Kasumi-1 (cell line): Measurements from ENCODE around the gene CGB2.
"Not testable (repeated sequence)": the region's sequence is repeated elsewhere in the genome, so short reads cannot be mapped to it uniquely, and the experiment has no call there.

ENCODE experiments used
- DNase-seq, 2 experiments: peaks; one replicate each; lab custom pipeline; 2025; lab: John Stamatoyannopoulos, UW

CGB2 gene

GRCh38 chr19:49067554-49067953, 35.9 kb downstream of the CGB2 start:
- DNase-seq, result no peak

- no peak for DNase-seq
Observed at GRCh38 chr19:49069026-49069425, 37.3 kb downstream of the CGB2 start.

GRCh38 chr19:49070416-49070815, 38.7 kb downstream of the CGB2 start:
- no peak for DNase-seq

- DNase-seq, result no peak
Observed at GRCh38 chr19:49071860-49072547, 40.3 kb downstream of the CGB2 start.

- DNase-seq, result peak; percentile 60 to 78
Observed at GRCh38 chr19:49073514-49074378, 42.1 kb downstream of the CGB2 start.

GRCh38 chr19:49074869-49075268, 43.2 kb downstream of the CGB2 start:
- not testable (repeated sequence) for DNase-seq

GRCh38 chr19:49080392-49080791, 48.7 kb downstream of the CGB2 start:
- DNase-seq, result no peak

GRCh38 chr19:49081273-49081672, 49.6 kb downstream of the CGB2 start:
- no peak for DNase-seq
